ENCODE data around the gene VWC2L.

The VWC2L gene

GRCh38 chr2:214410128-214410775, 602 bp upstream of the VWC2L start:
- Histone ChIP-seq H3K9me3 (ENCODE audit: control insufficient read depth, insufficient read depth, low read length) (no peaks in the 10 kb centered on the region), H3K9ac (ENCODE audit: low read depth, low read length) (no peak overlapping the region), H3K36me3 (ENCODE audit: insufficient read depth, low read length) (no peaks in the 10 kb centered on the region), H3K4me1 (ENCODE audit: insufficient read depth, low read length) (no peaks in the 10 kb centered on the region)

GRCh38 chr2:214412679-214413078, 1.8 kb downstream of the VWC2L start:
- H3K9me3 ChIP-seq (ENCODE audit: control insufficient read depth, insufficient read depth, low read length) = no peaks in the 10 kb centered on the region

GRCh38 chr2:214436470-214436869, 25.6 kb downstream of the VWC2L start:
- Histone ChIP-seq H3K4me1 (ENCODE audit: insufficient read depth, low read length) (no peaks in the 10 kb centered on the region), H3K36me3 (ENCODE audit: insufficient read depth, low read length) (no peaks in the 10 kb centered on the region), H3K9ac (ENCODE audit: low read depth, low read length) (no peak overlapping the region), H3K9me3 (ENCODE audit: control insufficient read depth, insufficient read depth, low read length) (no peaks in the 10 kb centered on the region)

More at GRCh38 chr2:214412679-214413078, 1.8 kb downstream of the VWC2L start:
- no peaks in the 10 kb centered on the region for H3K4me1 ChIP-seq (ENCODE audit: insufficient read depth, low read length)
- no peak overlapping the region for H3K9ac ChIP-seq (ENCODE audit: low read depth, low read length)
- H3K36me3 ChIP-seq (ENCODE audit: insufficient read depth, low read length) = no peaks in the 10 kb centered on the region

GRCh38 chr2:214450118-214450894, 39.5 kb downstream of the VWC2L start:
- H3K9ac ChIP-seq (ENCODE audit: low read depth, low read length) = no peak overlapping the region
- no peaks in the 10 kb centered on the region for H3K9me3 ChIP-seq (ENCODE audit: control insufficient read depth, insufficient read depth, low read length)
- peaks cover 11% of the 10 kb centered on the region; the same call in 1 of the 2 replicates for H3K4me1 ChIP-seq (ENCODE audit: insufficient read depth, low read length)
- no peaks in the 10 kb centered on the region for H3K36me3 ChIP-seq (ENCODE audit: insufficient read depth, low read length)

- Histone ChIP-seq H3K9ac (ENCODE audit: low read depth, low read length) (no peak overlapping the region), H3K4me1 (ENCODE audit: insufficient read depth, low read length) (peaks cover 11% of the 10 kb centered on the region; the same call in 1 of the 2 replicates), H3K9me3 (ENCODE audit: control insufficient read depth, insufficient read depth, low read length) (no peaks in the 10 kb centered on the region), H3K36me3 (ENCODE audit: insufficient read depth, low read length) (no peaks in the 10 kb centered on the region)
These were observed 40.8 kb downstream of the VWC2L start for GRCh38 chr2:214451516-214452275.

GRCh38 chr2:214465363-214466146, 54.7 kb downstream of the VWC2L start:
- Histone ChIP-seq H3K4me1 (ENCODE audit: insufficient read depth, low read length) (peaks cover 10% of the 10 kb centered on the region; the same call in 1 of the 2 replicates), H3K36me3 (ENCODE audit: insufficient read depth, low read length) (no peaks in the 10 kb centered on the region)

GRCh38 chr2:214469728-214470127, 58.9 kb downstream of the VWC2L start:
- peaks cover 10% of the 10 kb centered on the region; the same call in 1 of the 2 replicates for H3K4me1 ChIP-seq (ENCODE audit: insufficient read depth, low read length)
- no peak overlapping the region for H3K9ac ChIP-seq (ENCODE audit: low read depth, low read length)
- no peaks in the 10 kb centered on the region for H3K9me3 ChIP-seq (ENCODE audit: control insufficient read depth, insufficient read depth, low read length)
- no peaks in the 10 kb centered on the region for H3K36me3 ChIP-seq (ENCODE audit: insufficient read depth, low read length)

More at GRCh38 chr2:214465363-214466146, 54.7 kb downstream of the VWC2L start:
- Histone ChIP-seq H3K9ac (ENCODE audit: low read depth, low read length) (no peak overlapping the region), H3K9me3 (ENCODE audit: control insufficient read depth, insufficient read depth, low read length) (no peaks in the 10 kb centered on the region)

GRCh38 chr2:214471382-214471781, 60.5 kb downstream of the VWC2L start:
- H3K36me3 ChIP-seq (ENCODE audit: insufficient read depth, low read length) = no peaks in the 10 kb centered on the region
- no peak overlapping the region for H3K9ac ChIP-seq (ENCODE audit: low read depth, low read length)
- H3K4me1 ChIP-seq (ENCODE audit: insufficient read depth, low read length) = no peaks in the 10 kb centered on the region
- no peaks in the 10 kb centered on the region for H3K9me3 ChIP-seq (ENCODE audit: control insufficient read depth, insufficient read depth, low read length)

- Histone ChIP-seq H3K9me3 (ENCODE audit: control insufficient read depth, insufficient read depth, low read length) (no peaks in the 10 kb centered on the region), H3K36me3 (ENCODE audit: insufficient read depth, low read length) (no peaks in the 10 kb centered on the region), H3K4me1 (ENCODE audit: insufficient read depth, low read length) (no peaks in the 10 kb centered on the region), H3K9ac (ENCODE audit: low read depth, low read length) (no peak overlapping the region)
These were observed 61.1 kb downstream of the VWC2L start for GRCh38 chr2:214471990-214472389.

- no peak overlapping the region for H3K9ac ChIP-seq (ENCODE audit: low read depth, low read length)
- no peaks in the 10 kb centered on the region for H3K4me1 ChIP-seq (ENCODE audit: insufficient read depth, low read length)
- no peaks in the 10 kb centered on the region for H3K9me3 ChIP-seq (ENCODE audit: control insufficient read depth, insufficient read depth, low read length)
- no peaks in the 10 kb centered on the region for H3K36me3 ChIP-seq (ENCODE audit: insufficient read depth, low read length)
These were observed 66.5 kb downstream of the VWC2L start for GRCh38 chr2:214477305-214477704.

GRCh38 chr2:214481204-214481603, 70.3 kb downstream of the VWC2L start:
- Histone ChIP-seq H3K9ac (ENCODE audit: low read depth, low read length) (no peak overlapping the region), H3K9me3 (ENCODE audit: control insufficient read depth, insufficient read depth, low read length) (no peaks in the 10 kb centered on the region), H3K36me3 (ENCODE audit: insufficient read depth, low read length) (no peaks in the 10 kb centered on the region), H3K4me1 (ENCODE audit: insufficient read depth, low read length) (no peaks in the 10 kb centered on the region)

- H3K36me3 ChIP-seq (ENCODE audit: insufficient read depth, low read length) = no peaks in the 10 kb centered on the region
- no peaks in the 10 kb centered on the region for H3K9me3 ChIP-seq (ENCODE audit: control insufficient read depth, insufficient read depth, low read length)
- H3K9ac ChIP-seq (ENCODE audit: low read depth, low read length) = no peak overlapping the region
- no peaks in the 10 kb centered on the region for H3K4me1 ChIP-seq (ENCODE audit: insufficient read depth, low read length)
These were observed 71.9 kb downstream of the VWC2L start for GRCh38 chr2:214482728-214483127.

- no peaks in the 10 kb centered on the region for H3K36me3 ChIP-seq (ENCODE audit: insufficient read depth, low read length)
- H3K4me1 ChIP-seq (ENCODE audit: insufficient read depth, low read length) = no peaks in the 10 kb centered on the region
- no peaks in the 10 kb centered on the region for H3K9me3 ChIP-seq (ENCODE audit: control insufficient read depth, insufficient read depth, low read length)
- H3K9ac ChIP-seq (ENCODE audit: low read depth, low read length) = no peak overlapping the region
These were observed 73.4 kb downstream of the VWC2L start for GRCh38 chr2:214484239-214484638.

- Histone ChIP-seq H3K9me3 (ENCODE audit: control insufficient read depth, insufficient read depth, low read length) (no peaks in the 10 kb centered on the region), H3K36me3 (ENCODE audit: insufficient read depth, low read length) (no peaks in the 10 kb centered on the region), H3K4me1 (ENCODE audit: insufficient read depth, low read length) (no peaks in the 10 kb centered on the region), H3K9ac (ENCODE audit: low read depth, low read length) (no peak overlapping the region)
These were observed 73.8 kb downstream of the VWC2L start for GRCh38 chr2:214484701-214485100.
